Measurements from ENCODE around the gene GATA3.

Gene GATA3

DNA sequence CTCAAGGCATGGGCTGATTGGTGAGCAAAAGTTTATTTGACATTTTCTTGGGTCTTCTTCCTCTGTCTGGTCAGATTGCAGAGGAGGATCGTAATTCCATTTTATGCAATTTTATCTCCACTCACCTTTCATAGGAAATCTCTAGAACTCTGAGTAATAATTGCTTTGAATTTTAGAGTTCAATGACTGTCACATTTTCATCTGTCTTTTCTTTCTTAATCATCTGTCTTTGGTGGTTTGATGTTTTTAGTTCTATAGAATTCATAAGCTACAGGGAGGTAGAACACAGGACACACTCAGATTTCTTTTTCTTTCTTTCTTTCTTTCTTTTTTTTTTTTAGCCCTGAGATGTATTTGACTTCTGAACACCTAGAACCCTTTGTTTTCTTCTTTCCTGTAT is 11.6 kb downstream of the GATA3 start:
- Histone ChIP-seq H3K27me3 (ENCODE audit: insufficient read depth, poor library complexity, severe bottlenecking) (no peaks in the 10 kb centered on the region), H3K27ac (replicated peaks) (no peak overlapping the region), H3K4me3 (replicated peaks; ENCODE audit: insufficient read depth, low read length) (no peak overlapping the region)
- DNase-seq (ENCODE audit: low read depth in 1 of 2, low spot score in 1 of 2), result no peak
- TF ChIP-seq, protein P1, sequence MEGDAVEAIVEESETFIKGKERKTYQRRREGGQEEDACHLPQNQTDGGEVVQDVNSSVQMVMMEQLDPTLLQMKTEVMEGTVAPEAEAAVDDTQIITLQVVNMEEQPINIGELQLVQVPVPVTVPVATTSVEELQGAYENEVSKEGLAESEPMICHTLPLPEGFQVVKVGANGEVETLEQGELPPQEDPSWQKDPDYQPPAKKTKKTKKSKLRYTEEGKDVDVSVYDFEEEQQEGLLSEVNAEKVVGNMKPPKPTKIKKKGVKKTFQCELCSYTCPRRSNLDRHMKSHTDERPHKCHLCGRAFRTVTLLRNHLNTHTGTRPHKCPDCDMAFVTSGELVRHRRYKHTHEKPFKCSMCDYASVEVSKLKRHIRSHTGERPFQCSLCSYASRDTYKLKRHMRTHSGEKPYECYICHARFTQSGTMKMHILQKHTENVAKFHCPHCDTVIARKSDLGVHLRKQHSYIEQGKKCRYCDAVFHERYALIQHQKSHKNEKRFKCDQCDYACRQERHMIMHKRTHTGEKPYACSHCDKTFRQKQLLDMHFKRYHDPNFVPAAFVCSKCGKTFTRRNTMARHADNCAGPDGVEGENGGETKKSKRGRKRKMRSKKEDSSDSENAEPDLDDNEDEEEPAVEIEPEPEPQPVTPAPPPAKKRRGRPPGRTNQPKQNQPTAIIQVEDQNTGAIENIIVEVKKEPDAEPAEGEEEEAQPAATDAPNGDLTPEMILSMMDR (IDR thresholded peaks at IDR 0.05; ENCODE audit: insufficient read depth, low read length), result no peak
- TF ChIP-seq GABPA (IDR thresholded peaks at IDR 0.05; ENCODE audit: low read depth) (no peak), POLR2AphosphoS5 (IDR thresholded peaks at IDR 0.05; ENCODE audit: low read depth) (no peak), SPI1 (IDR thresholded peaks at IDR 0.05; ENCODE audit: borderline replicate concordance, low read depth) (no peak)
- TF ChIP-seq, protein P2, sequence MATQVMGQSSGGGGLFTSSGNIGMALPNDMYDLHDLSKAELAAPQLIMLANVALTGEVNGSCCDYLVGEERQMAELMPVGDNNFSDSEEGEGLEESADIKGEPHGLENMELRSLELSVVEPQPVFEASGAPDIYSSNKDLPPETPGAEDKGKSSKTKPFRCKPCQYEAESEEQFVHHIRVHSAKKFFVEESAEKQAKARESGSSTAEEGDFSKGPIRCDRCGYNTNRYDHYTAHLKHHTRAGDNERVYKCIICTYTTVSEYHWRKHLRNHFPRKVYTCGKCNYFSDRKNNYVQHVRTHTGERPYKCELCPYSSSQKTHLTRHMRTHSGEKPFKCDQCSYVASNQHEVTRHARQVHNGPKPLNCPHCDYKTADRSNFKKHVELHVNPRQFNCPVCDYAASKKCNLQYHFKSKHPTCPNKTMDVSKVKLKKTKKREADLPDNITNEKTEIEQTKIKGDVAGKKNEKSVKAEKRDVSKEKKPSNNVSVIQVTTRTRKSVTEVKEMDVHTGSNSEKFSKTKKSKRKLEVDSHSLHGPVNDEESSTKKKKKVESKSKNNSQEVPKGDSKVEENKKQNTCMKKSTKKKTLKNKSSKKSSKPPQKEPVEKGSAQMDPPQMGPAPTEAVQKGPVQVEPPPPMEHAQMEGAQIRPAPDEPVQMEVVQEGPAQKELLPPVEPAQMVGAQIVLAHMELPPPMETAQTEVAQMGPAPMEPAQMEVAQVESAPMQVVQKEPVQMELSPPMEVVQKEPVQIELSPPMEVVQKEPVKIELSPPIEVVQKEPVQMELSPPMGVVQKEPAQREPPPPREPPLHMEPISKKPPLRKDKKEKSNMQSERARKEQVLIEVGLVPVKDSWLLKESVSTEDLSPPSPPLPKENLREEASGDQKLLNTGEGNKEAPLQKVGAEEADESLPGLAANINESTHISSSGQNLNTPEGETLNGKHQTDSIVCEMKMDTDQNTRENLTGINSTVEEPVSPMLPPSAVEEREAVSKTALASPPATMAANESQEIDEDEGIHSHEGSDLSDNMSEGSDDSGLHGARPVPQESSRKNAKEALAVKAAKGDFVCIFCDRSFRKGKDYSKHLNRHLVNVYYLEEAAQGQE (IDR thresholded peaks at IDR 0.05; ENCODE audit: insufficient replicate concordance, low read depth), result no peak

DNA sequence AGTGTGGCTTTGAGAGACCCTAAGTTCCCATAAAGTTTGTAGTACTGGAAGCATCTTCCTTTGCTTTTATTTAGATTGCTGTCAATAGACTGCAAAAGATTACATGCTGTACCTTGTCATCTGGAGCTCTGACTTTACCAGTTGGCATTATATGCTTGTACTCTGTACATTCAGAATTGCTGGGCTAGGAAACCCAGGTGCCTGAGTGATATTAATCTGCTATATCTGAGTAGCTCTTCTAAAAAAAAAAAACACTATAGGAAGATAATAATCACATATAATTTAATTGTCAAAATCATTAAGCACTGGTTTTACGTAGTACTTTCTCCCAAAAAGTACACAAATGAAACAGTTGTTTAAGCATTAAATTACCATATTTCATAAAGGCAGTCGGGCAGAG is 12.3 kb downstream of the GATA3 start:
- no peak overlapping the region for H3K4me3 ChIP-seq (replicated peaks; ENCODE audit: insufficient read depth, low read length)
- no peaks in the 10 kb centered on the region for H3K27me3 ChIP-seq (ENCODE audit: insufficient read depth, poor library complexity, severe bottlenecking)
- no peak for DNase-seq (ENCODE audit: low read depth in 1 of 2, low spot score in 1 of 2)
- TF ChIP-seq, protein P2 (IDR thresholded peaks at IDR 0.05; ENCODE audit: insufficient replicate concordance, low read depth), result no peak
- TF ChIP-seq, protein P1 (IDR thresholded peaks at IDR 0.05; ENCODE audit: insufficient read depth, low read length), result no peak
- TF ChIP-seq SPI1 (IDR thresholded peaks at IDR 0.05; ENCODE audit: borderline replicate concordance, low read depth) (no peak), POLR2AphosphoS5 (IDR thresholded peaks at IDR 0.05; ENCODE audit: low read depth) (no peak), GABPA (IDR thresholded peaks at IDR 0.05; ENCODE audit: low read depth) (no peak)
- H3K27ac ChIP-seq (replicated peaks), result no peak overlapping the region

DNA sequence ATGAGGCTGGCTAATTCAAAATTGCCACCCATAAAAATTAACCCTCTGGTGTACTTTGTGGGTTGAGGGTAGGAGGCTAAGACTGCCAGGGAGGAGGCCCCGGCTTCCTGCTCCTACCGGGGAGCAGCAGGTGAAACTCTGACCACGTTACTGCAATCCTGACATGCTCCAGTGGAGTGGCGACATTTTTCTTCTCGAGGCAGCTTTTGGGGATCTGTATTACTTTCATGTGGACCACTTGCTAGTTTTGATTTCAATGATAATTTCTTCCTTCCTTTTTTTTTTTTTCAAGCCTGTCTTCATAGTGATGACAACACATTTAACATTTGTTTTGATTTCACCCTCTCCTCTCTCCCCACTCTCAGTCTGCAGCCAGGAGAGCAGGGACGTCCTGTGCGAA is 14.6 kb downstream of the GATA3 start:
- Histone ChIP-seq H3K27me3 (ENCODE audit: insufficient read depth, poor library complexity, severe bottlenecking) (no peaks in the 10 kb centered on the region), H3K27ac (replicated peaks) (no peak overlapping the region), H3K4me3 (replicated peaks; ENCODE audit: insufficient read depth, low read length) (no peak overlapping the region)
- TF ChIP-seq, protein P2 (IDR thresholded peaks at IDR 0.05; ENCODE audit: insufficient replicate concordance, low read depth), result no peak
- TF ChIP-seq POLR2AphosphoS5 (IDR thresholded peaks at IDR 0.05; ENCODE audit: low read depth) (no peak), SPI1 (IDR thresholded peaks at IDR 0.05; ENCODE audit: borderline replicate concordance, low read depth) (no peak), GABPA (IDR thresholded peaks at IDR 0.05; ENCODE audit: low read depth) (no peak)
- TF ChIP-seq, protein P1 (IDR thresholded peaks at IDR 0.05; ENCODE audit: insufficient read depth, low read length), result no peak
- DNase-seq (ENCODE audit: low read depth in 1 of 2, low spot score in 1 of 2), result no peak

Data from HL-60 (cell line).